Measurements from ENCODE around the gene RGSL1. TPM values are rescaled to one million over a fixed set of nuclear protein-coding genes. Genes with fewer than 3 reads are reported as not detected.

RGSL1 gene
- total and polyA plus RNA-seq, 7 donors = not detected

- WGBS, 3 donors = 8 to 17% (median 9%) methylated on average over 12 of the region's 12 CpGs
- ATAC-seq = peak in 1 of 4 donors; percentile 7
- TF ChIP-seq, protein P1, sequence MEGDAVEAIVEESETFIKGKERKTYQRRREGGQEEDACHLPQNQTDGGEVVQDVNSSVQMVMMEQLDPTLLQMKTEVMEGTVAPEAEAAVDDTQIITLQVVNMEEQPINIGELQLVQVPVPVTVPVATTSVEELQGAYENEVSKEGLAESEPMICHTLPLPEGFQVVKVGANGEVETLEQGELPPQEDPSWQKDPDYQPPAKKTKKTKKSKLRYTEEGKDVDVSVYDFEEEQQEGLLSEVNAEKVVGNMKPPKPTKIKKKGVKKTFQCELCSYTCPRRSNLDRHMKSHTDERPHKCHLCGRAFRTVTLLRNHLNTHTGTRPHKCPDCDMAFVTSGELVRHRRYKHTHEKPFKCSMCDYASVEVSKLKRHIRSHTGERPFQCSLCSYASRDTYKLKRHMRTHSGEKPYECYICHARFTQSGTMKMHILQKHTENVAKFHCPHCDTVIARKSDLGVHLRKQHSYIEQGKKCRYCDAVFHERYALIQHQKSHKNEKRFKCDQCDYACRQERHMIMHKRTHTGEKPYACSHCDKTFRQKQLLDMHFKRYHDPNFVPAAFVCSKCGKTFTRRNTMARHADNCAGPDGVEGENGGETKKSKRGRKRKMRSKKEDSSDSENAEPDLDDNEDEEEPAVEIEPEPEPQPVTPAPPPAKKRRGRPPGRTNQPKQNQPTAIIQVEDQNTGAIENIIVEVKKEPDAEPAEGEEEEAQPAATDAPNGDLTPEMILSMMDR (IDR thresholded peaks at IDR 0.05) = no peak
- DNase-seq = no peak
- Histone ChIP-seq H3K9me3 (no peaks in the 10 kb centered on the region), H3K27me3 (ENCODE audit: insufficient read depth in 3 of 3, low read length in 2 of 3) (no peaks in the 10 kb centered on the region), H3K4me3 (peak overlapping the region; percentile 69), H3K36me3 (ENCODE audit: insufficient read depth in 1 of 2, low read depth in 1 of 2) (peaks cover 0 to 22% of the 10 kb centered on the region in 2 donors), H3K27ac (peak overlapping the region; percentile 74), H3K4me1 (peaks cover 32% of the 10 kb centered on the region)
- intact Hi-C loops (cut with DNase I) = loop anchor here in 1 of 2 donors (5.0 kb wide), 1 partner anchor 161 kb away; no protein-coding TSS in a partner anchor
Observed at GRCh38 chr1:182603646-182604174, 153.8 kb downstream of the RGSL1 start.

- peak within 1 kb of the TSS; percentile 69 for H3K4me3 ChIP-seq
- H3K4me1 ChIP-seq = peaks cover 31% of the 10 kb centered on the region
- H3K36me3 ChIP-seq (ENCODE audit: insufficient read depth in 1 of 2, low read depth in 1 of 2) = peaks cover 0 to 16% of the 10 kb centered on the region in 2 donors
- no peaks in the 10 kb centered on the region for H3K27me3 ChIP-seq (ENCODE audit: insufficient read depth in 3 of 3, low read length in 2 of 3)
- DNase-seq (peak; percentile 96), ATAC-seq (peak; percentile 95 to 97 (median 95))
- H3K9me3 ChIP-seq = no peaks in the 10 kb centered on the region
- TF ChIP-seq, protein P1 (IDR thresholded peaks at IDR 0.05) = no peak
- intact Hi-C loops (cut with DNase I) = loop anchor here in 1 of 2 donors (5.0 kb wide), 1 partner anchor 162 kb away; no protein-coding TSS in a partner anchor
- H3K27ac ChIP-seq = peak within 1 kb of the TSS; percentile 74
- 5 to 6% (median 6%) methylated on average over 40 to 44 of the region's 44 CpGs for whole genome bisulfite sequencing, 3 donors
Observed at GRCh38 chr1:182604175-182605164, 154.5 kb downstream of the RGSL1 start, which contains the start of gene RGS16. Gene RGS16 (minus strand): TSS chr1:182604389. CDS start chr1:182604259, 130 bp downstream.

GRCh38 chr1:182607566-182607965 is 157.6 kb downstream of the RGSL1 start:
- intact Hi-C loops (cut with DNase I) = no loop called here
- DNase-seq (no peak), ATAC-seq (no peak)
- TF ChIP-seq, protein P1 (IDR thresholded peaks at IDR 0.05) = no peak
- no peaks in the 10 kb centered on the region for H3K9me3 ChIP-seq
- no peaks in the 10 kb centered on the region for H3K27me3 ChIP-seq (ENCODE audit: insufficient read depth in 3 of 3, low read length in 2 of 3)
- H3K36me3 ChIP-seq (ENCODE audit: insufficient read depth in 1 of 2, low read depth in 1 of 2) = no peaks in the 10 kb centered on the region
- 81 to 83% (median 83%) methylated on average over 1 of the region's 1 CpG for WGBS, 3 donors
- H3K4me3 ChIP-seq = no peak overlapping the region
- H3K27ac ChIP-seq = no peak overlapping the region
- H3K4me1 ChIP-seq = peaks cover 24% of the 10 kb centered on the region

DNA sequence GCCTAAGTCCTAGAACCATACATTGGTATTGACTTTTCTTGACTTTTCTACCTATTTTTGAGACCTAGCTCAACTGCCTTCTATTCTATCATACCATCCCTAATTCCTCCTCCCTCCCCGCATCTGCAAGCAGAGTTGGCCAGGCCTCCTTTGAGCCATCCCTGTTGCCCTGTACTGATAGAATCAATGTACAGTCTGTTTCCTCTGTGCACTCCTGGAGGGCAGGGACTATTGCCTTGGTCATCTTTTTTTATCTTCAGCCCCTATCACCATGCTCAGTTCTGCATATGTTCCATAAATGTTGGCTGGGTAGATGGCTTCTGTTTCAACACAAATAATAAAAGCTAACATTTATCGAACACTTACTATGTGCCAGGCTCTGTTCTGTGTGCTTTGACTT is 158.3 kb downstream of the RGSL1 start:
- no peaks in the 10 kb centered on the region for H3K9me3 ChIP-seq
- no peaks in the 10 kb centered on the region for H3K27me3 ChIP-seq (ENCODE audit: insufficient read depth in 3 of 3, low read length in 2 of 3)
- H3K4me1 ChIP-seq = peaks cover 23% of the 10 kb centered on the region
- no peak for DNase-seq
- intact Hi-C loops (cut with DNase I) = no loop called here
- TF ChIP-seq, protein P1 (IDR thresholded peaks at IDR 0.05) = no peak
- H3K27ac ChIP-seq = no peak overlapping the region
- ATAC-seq = no peak
- H3K36me3 ChIP-seq (ENCODE audit: insufficient read depth in 1 of 2, low read depth in 1 of 2) = no peaks in the 10 kb centered on the region
- no peak overlapping the region for H3K4me3 ChIP-seq
- 47 to 94% (median 92%) methylated on average over 2 of the region's 2 CpGs for WGBS, 3 donors
